Astrocyte of the cerebellum (primary cell): ENCODE results near the gene TMEM59.
"Not testable (repeated sequence)": the region's sequence is repeated elsewhere in the genome, so short reads cannot be mapped to it uniquely, and the experiment has no call there.

ENCODE experiments used
- DNase-seq: peaks from one replicate; pipeline ENCODE4 v3.0.0-alpha.2; 2011; ENCODE audit warnings: low read depth
- H3K4me3 ChIP-seq: 2 replicates; pipeline ENCODE4 v1.5.1; 2011; ENCODE audit warnings: mild to moderate bottlenecking, low read depth, low read length, moderate library complexity
- CTCF ChIP-seq: IDR thresholded peaks from 2 replicates; pipeline ENCODE4 v1.5.1; 2012; ENCODE audit warnings: low read length, low read depth, moderate library complexity, mild to moderate bottlenecking; ENCODE audit errors: missing control alignments
- in situ Hi-C: cut with HindIII; loops from 2 replicates; pipeline ENCODE4 v1.10.0; 2017; ENCODE audit warnings: low sequenced_read_pairs

The TMEM59 gene

GRCh38 chr1:54008876-54009275, 44.1 kb downstream of the TMEM59 start:
- no peak for TF ChIP-seq CTCF
- in situ Hi-C loops, result no loop called here
- no peak overlapping the region for H3K4me3 ChIP-seq

GRCh38 chr1:54007613-54008012, 45.4 kb downstream of the TMEM59 start:
- in situ Hi-C loops, result no loop called here
- no peak for TF ChIP-seq CTCF
- DNase-seq, result no peak
- no peak overlapping the region for H3K4me3 ChIP-seq

More at GRCh38 chr1:54008876-54009275, 44.1 kb downstream of the TMEM59 start:
- DNase-seq, result no peak

- H3K4me3 ChIP-seq, result no peak overlapping the region
- no peak for TF ChIP-seq CTCF
- no peak for DNase-seq
- in situ Hi-C loops, result no loop called here
Observed at GRCh38 chr1:54006508-54006907, 46.5 kb downstream of the TMEM59 start.

GRCh38 chr1:54004481-54005049, 48.4 kb downstream of the TMEM59 start:
- no peak for DNase-seq
- in situ Hi-C loops, result no loop called here
- no peak overlapping the region for H3K4me3 ChIP-seq
- no peak for TF ChIP-seq CTCF

GRCh38 chr1:54003750-54004480, 49.1 kb downstream of the TMEM59 start:
- in situ Hi-C loops, result not testable (repeated sequence)

GRCh38 chr1:54003249-54003646, 49.8 kb downstream of the TMEM59 start:
- DNase-seq, result no peak
- in situ Hi-C loops, result no loop called here
- TF ChIP-seq CTCF, result no peak
- H3K4me3 ChIP-seq, result no peak overlapping the region

More at GRCh38 chr1:54003750-54004480, 49.1 kb downstream of the TMEM59 start:
- H3K4me3 ChIP-seq, DNase-seq: not testable (repeated sequence)

- in situ Hi-C loops, result no loop called here
- no peak for DNase-seq
- TF ChIP-seq CTCF, result no peak
- no peak overlapping the region for H3K4me3 ChIP-seq
Observed at GRCh38 chr1:54002544-54003248, 50.3 kb downstream of the TMEM59 start.
